GM19468 (cell line): Measurements from ENCODE around the gene ZNF518A.
"Not testable (repeated sequence)": the region's sequence is repeated elsewhere in the genome, so short reads cannot be mapped to it uniquely, and the experiment has no call there.

Experiments used
- ATAC-seq: cut with Tn5 transposase; IDR thresholded peaks from one replicate; pipeline ENCODE4 v1.9.1; 2021; ENCODE audit warnings: mild to moderate bottlenecking, moderate library complexity, moderate number of reproducible peaks; ENCODE audit not compliant: unreplicated experiment; ENCODE audit errors: extremely low read depth

Gene ZNF518A

DNA sequence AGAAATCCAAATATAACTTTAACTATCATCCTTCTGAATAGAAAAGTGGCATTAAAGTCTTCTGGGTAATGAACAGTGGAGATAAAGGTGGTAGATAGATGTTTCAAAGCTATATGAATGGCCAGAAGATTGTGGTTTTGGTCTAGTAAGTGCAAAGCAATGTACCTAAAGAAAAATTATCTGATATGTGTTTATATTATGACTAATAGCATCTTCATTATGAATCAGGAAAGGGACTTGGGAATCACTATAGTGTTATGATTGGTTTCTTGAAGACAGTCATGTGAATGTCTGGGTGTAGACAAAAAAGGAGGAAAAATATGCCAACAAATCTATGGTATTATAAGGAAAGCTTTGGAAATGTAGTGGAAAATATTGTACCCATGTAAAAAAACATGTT, 3.0 kb downstream of the ZNF518A start:
- no peak for ATAC-seq

DNA sequence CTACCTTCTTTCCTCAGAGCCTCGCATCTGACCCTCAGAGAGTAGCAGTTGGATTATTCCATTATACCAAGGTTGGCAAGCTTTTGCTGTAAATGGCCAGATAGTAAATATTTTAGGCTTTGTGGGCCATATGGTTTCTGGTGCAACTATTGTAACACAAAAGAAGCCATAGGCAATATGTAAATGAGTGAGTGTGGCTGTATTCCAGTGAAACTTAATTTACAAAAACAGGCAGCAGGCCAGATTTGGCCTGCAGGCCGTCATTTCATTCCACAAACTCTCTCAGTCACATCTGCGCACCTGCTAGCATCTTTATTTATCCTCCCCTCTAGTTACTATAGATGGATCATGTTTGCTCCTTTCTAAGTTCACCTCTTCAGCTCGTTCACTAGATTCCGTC, 6.7 kb downstream of the ZNF518A start:
- no peak for ATAC-seq

DNA sequence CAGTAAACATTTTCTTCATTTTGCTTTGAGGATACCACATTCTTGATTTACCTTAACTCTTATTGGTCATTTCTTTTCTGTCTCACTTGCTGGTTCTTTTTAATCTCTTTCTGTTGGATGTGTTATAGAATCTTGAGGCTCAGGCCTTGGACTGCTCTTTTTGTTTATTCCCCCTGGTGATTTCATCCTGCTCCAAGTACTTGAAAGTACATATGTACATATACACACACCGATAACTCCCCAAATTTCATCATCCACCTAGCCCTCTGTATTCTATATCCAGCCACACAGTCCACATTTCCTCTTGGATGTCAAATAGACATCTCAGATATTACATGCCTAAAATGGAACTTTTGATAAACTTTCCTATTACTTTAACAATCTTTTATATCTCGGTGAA, 7.5 kb downstream of the ZNF518A start:
- ATAC-seq, result no peak

DNA sequence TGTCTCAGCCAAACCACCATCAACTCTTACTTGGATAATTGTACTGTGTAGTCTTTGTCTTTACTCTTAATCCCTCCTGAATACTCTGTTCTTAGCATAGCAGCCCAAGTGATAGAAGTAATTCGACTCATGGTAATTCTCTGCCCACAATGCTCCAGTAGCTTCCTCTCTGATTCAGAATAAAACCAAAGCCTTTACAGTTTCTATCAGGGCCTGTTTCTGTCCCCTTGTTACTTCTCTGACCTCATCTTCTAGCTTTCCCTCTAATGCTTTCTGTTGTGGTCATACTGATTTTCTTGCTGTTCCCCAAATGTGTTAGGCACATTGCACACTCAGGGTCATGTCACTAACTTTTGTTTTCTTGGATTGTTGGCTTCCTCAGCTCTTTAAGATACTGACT, 8.0 kb downstream of the ZNF518A start:
- peak; percentile 60 for ATAC-seq

DNA sequence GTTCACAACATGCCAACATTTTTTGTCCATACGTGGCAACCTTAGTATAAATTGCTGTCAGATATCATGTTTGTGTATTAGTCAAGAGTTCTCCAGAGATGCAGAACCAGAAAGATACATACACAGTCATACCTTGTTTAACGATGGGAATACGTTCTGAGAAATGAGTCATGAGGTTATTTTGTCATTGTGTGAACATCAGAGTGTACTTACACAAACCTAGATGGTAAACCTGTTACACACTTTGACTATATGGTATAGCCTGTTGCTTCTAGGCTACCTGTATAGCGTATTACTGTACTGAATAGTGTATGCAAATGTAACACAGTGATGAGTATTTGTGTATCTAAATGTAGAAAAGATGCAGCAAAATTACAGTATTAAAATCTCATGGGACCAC, 22.3 kb downstream of the ZNF518A start:
- ATAC-seq, result no peak

DNA sequence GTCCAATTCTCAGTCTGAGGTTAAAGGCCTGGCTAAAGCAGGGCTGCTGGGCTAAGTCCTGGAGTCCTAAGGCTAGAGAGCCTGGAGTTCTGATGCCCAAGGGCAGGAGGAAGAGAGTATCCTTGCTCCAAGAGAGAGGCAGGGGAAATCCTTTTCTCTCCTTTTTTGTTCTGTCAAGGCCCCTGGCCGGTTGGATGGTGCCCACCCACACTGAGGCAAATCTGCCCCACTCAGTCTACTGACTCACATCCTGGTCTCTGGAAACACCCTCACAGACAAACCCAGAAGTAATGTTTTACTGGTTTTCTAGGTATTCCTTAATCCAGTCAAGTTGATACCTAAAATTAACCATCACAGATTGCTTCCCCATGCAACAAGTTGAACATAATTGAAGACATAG, 23.0 kb downstream of the ZNF518A start:
- no peak for ATAC-seq

DNA sequence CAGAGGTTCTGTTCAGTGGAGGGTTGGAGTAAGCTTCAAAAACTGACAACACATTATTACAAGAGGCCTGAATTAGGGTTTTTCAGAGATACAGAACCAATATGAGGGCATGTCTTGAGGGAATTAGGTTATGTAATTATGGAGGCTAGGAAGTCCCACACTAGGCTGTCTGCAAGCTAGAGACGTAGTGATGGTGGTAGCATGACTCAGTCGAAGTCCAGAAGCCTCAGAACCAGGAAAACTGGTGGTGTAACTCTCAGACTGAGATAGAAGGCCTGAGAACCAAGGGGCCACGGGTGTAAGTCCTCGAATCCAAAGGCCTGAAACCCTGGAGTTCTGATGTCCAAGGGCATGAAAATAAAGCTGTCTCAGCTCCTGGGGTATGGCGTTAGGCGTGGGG, 35.6 kb downstream of the ZNF518A start:
- no peak for ATAC-seq

DNA sequence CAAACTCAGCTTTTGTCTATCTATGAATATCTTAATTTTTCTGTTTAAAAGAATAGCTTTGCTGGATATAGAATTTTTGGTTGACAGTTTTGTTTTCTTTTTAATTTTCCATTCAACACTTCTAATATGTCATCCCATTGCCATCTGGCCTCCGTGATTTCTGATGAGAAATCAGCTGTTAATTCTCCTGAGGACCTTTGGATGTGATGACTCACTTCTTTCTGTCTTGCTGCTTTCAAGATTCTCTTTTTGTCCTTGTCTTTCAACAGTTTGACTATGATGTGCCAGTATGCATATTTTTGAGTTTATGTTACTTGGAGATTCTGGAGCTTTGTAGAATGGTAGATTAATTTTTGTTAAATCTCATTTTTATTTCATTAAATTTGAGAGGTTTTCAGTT, 38.4 kb downstream of the ZNF518A start:
- no peak for ATAC-seq

DNA sequence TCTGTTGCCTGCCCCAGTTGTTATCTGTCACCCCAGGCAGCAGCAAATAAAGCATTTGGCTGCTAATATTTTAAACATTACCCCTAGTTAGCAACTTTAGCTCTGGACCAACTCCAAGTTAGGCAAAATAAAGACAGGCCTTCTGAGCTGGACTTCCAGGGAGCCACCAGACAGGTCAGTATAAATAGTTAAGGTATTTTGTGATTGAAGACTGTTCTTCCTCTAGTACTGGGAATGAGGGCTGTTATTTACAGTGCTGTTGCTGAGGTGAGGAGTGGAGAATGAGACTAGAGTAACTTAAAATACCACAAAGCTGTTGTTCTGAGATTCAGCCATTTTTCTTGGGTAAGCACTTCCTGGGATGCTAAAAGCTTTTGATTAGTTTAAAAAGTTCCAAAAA, 40.1 kb downstream of the ZNF518A start:
- ATAC-seq, result no peak

DNA sequence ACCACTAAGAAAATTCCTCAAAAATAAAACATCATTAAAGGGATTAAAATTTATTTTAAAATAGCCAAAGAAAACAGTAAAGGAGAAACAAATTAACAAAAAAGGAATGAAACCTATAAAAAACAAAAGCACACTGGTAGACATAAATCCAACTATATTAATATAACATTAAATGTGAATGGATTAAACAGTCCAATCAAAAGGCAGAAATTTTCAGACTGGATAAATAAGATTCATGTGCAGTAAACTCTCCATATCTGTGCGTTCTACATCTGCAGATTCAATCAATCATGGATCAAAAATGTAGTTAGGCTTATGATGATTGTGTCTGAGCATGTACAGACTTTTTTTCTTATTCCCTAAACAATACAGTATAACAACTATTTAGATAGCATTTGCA, 42.6 kb downstream of the ZNF518A start:
- no peak for ATAC-seq

DNA sequence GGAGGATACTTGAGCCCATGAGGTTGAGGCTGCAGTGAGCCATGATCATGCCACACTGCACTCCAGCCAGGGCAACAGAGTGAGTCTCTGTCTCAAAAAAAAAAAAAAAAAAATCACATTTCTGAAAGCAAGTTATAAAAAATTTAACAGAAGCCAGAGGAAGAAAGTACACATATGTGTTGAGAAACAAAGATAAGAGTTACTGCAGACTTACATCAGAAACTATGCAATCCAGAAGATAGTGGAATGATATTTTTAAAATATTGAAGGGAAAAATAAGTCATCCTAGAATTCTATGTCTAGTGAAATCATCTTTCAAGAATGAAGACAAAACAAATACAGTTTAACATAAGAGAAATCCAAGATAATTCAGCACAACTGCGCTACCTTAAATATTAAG, 46.9 kb downstream of the ZNF518A start:
- ATAC-seq, result no peak

DNA sequence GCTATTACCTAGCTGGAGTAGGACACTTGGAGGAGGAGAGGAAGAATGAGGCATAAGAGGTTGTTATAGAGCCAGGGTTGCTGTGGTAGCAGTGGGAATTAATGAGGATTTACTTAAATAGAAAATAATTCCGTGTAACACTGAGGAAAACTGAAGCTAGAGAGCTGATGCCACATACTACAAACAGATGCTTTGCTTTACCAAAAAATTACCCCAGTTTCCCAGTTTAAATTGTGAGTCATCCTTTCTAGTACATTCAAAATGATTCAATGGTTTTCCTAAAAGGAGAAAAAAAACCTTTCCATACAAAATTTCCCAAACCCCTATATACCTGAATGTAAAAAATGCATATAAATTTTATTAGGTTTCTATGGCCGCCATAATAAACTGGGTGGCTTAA, 58.3 kb downstream of the ZNF518A start:
- no peak for ATAC-seq

DNA sequence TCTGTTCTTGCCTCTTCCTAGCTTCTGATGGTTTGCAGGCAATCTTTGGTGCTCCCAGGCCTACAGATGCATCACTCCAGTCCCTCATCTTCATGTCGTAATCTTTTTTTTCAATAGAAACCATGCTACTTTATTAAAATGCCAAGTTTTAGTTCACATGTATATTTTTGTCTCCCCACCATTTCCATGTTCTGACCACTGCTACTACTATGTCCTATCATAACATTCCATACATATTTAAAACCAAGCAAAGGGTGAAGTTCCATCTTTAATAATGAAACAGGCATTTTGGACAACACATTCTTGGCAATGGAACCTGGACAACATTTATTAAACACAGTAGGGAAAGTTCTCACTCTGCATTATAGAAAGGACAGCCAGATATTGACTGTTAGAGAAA, 58.8 kb downstream of the ZNF518A start:
- ATAC-seq, result no peak

DNA sequence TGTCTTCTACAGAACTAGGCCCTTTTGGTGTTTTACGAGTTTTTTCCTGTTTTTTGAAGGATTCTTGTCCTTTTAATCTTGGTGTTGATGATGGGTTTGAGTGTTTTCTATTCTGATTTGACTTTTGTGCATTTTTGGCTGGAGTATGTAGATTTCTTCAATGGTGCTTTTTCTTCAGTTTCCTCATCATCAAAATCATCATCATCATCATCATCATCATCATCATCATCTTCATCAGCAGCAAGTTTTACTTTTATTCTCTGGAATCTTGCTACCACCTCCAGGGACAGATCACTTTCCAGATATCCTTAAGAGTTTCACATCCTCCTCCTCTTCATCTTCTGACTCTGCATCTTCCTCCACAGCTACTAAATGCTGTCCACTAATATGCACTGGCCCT, 59.4 kb downstream of the ZNF518A start:
- ATAC-seq, result not testable (repeated sequence)

DNA sequence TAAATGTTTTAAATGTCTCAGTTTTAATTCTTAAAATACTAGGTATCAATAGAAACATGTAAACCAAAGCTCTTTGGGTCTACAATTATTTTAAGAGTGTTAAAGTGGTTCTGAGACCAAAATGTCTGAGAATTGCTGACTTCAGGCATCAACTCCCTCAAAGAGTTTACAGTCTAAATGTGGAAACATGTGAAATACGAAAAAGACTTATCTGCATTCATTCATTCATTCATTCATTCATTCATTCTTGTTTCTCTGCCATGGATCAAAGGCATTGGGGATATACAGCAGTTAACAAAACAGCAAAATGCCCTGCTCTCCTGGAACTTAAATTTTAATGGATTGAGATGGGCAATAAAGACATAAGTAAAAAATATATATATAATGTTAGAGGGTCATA, 71.4 kb downstream of the ZNF518A start:
- no peak for ATAC-seq

DNA sequence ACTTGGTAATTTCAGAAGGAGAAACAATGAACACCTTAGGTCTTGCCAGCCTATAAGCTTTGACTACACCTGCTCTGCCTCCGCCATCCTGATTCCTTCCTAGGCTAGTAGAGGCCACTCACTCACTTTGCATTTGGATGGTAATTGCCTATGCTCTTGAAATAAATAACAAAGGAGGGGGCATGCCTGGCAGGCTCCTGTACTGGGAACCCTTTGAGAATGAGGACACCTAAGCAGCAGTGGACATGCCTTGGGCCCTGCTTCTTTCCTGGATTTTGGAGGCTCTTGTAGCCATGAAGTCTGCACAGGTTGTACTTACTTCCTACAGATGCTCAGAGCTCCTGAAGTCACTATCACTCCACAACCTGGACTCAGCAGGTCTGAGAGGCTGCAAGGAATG, 75.5 kb downstream of the ZNF518A start:
- ATAC-seq, result no peak

DNA sequence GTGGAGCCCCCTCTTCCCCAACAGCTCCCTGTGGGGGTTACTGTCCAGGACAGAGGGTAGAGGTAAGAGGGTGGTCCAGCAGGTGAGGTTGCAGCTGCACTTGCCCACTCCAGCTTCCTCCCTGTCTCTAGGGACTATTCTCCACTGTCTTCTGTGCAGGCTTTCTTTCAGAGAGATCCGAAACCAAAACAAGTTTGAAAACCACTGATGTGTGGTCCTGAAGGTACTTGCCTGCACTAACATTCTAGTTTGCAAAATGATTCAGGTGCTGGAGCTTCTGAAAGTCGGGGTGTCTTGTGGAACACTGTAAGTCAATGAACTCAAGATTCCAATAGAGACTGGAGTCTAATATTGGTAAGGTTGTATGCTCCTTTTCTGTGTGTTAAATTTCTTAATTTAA, 78.2 kb downstream of the ZNF518A start:
- peak; percentile 30 for ATAC-seq

DNA sequence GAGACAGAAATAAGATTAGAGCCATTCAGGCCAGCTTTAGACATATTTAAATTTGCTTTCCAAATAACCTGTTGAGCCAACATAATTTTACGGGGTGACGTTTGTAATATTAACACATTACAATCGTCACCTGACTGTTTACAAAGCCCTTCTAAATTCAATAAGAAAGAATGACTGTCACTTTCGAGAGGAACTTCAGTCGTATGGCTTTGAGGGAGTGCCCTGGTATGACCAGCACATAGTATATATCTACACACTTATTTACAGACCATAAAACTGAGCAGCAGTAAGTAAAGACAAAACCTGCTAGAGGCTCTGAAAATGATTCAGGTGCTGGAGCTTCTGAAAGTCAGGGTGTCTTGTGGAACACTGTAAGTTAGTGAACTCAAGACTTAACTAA, 78.8 kb downstream of the ZNF518A start:
- no peak for ATAC-seq

DNA sequence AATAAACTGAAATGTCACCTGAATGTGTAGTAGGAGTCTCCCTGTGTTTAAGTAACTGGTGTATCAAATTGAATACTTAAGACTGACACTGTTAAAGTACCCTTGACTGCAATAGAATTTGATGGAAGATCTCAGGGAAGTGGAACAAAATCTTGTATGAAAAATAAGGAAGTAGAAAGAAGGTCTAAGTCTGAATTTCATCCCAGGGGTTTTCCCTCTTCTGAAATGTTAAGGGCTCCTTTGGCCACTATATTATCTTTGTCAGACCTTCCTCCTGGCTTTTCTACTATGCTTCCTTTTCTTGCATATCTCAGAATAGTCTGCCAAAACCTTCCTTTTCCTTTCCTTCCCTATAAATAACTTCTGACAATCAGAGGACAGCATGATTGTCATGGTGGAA, 81.7 kb downstream of the ZNF518A start:
- ATAC-seq, result no peak

DNA sequence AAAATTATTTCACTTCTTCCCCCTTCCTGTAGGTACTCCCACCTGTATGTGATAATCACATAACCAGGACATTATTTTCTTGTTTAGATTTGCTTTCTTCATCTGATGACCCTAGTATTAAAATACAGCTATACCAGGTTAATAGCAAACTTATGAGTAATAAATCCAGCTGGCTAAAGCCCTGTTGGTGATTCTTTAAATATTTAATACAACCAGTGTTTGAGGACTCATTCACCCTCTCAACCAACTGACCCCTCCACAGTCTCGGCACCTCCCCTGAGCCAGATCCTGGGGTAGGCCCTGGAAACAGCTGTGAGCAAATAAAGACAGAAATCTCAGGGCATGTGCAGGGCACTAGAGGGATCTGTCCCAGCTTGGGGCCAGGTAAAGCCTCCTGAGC, 82.8 kb downstream of the ZNF518A start:
- ATAC-seq, result no peak
